Pancreas (tissue), 10 donors: ENCODE results near the gene NHSL1. TPM values are rescaled to one million over a fixed set of nuclear protein-coding genes. Genes with fewer than 3 reads are reported as not detected.

Experiments used
- ATAC-seq, 4 donors: fragments of 200-7000 bp; cut with Tn5 transposase; one replicate each; pipeline versions ENCODE4 v1.8.0 to v1.9.1; 2020; ENCODE audit warnings: mild to moderate bottlenecking in 4 of 4, moderate library complexity in 4 of 4
- DNase-seq, 6 donors: peaks; one replicate each; pipeline ENCODE4 v3.0.0-alpha.2; 2020
- FAIRE-seq: peaks from 2 replicates; lab custom pipeline; 2012; peaks lifted over from hg19 to GRCh38; lab: Jason Lieb, UNC
- H3K27ac ChIP-seq, 4 donors: fragments of 200-600 bp; sonication (generic); 1 replicate in 3 of 4; 2 replicates in 1 of 4; pipeline versions ENCODE4 v1.5.0 to v1.8.0; 2020
- H3K27me3 ChIP-seq, 4 donors: fragments of 200-600 bp; one replicate each; pipeline ENCODE4 v1.8.0; 2021
- H3K36me3 ChIP-seq, 3 donors: fragments of 200-600 bp; sonication (generic) in 1 of 3; one replicate each; pipeline versions ENCODE4 v1.5.0 to v1.8.0; 2020 to 2021
- H3K4me1 ChIP-seq, 3 donors: fragments of 200-600 bp; one replicate each; pipeline ENCODE4 v1.8.0; 2021
- H3K4me3 ChIP-seq, 4 donors: fragments of 200-600 bp; sonication (generic) in 2 of 4; one replicate each; pipeline versions ENCODE4 v1.5.0 to v1.8.0; 2020 to 2021
- H3K9me3 ChIP-seq, 4 donors: fragments of 200-600 bp; one replicate each; pipeline ENCODE4 v1.8.0; 2021
- CTCF ChIP-seq, 4 donors: fragments of 200-600 bp; sonication (generic) in 3 of 4; IDR thresholded peaks; one replicate each; pipeline versions ENCODE4 v1.5.0 to v1.8.0; 2021; ENCODE audit warnings: antibody characterized with exemption in 4 of 4
- intact Hi-C, 3 donors: fragments of 100-400 bp; cut with DNase I; formaldehyde crosslinking; loops; one replicate each; pipeline versions ENCODE4 v1.11.1 to v1.14.2; 2022
- microRNA-seq, 2 donors: library from miRNA; unstranded; fragments of <30 nt; microRNA quantifications; one replicate each; pipeline versions ENCODE4 to v1.1.0, GENCODE V29; 2019 to 2020
- polyA plus RNA-seq, 2 donors: library from polyadenylated mRNA; stranded (reverse); fragments of 200-250 nt; gene quantifications; one replicate each; pipeline ENCODE4 v1.2.3, GENCODE V29; 2013
- total RNA-seq, 6 donors: library from RNA; stranded (reverse); fragmentation: NEBNext Ultra II Directional in 4 of 6; extraction: Animal tissue kit (Norgen Biotek cat#: 25700) in 4 of 6; gene quantifications; one replicate each; pipeline versions ENCODE4 v1.2.1 to v1.2.4, GENCODE V29; 2021 to 2023
- donor health status: healthy with polysubstance abuse.
- donor health status: DM: no; HTN: no; CAD: no; lungs with moderate emphysema.
- donor health status: DM: no; HTN: no; CAD: no.
- donor health status: control.
- donor health status: control.
- donor health status: Bipolar disorder and iron deficiency.
- donor health status: DM: yes; HTN: yes; CAD: no.
- donor health status: DM: no; HTN: no; CAD: no.
- donor health status: DM: no; HTN: no; CAD: no.
- donor health status: DM: yes; HTN: yes; CAD: no.

NHSL1 gene
- total and polyA plus RNA-seq, 8 donors = 3.5 to 16.3 (median 8.9) TPM

- H3K4me3 ChIP-seq = no peak overlapping the region
- no peak for DNase-seq
- no peak for FAIRE-seq
- no peaks in the 10 kb centered on the region for H3K27me3 ChIP-seq
- H3K9me3 ChIP-seq = no peaks in the 10 kb centered on the region
- no peaks in the 10 kb centered on the region for H3K36me3 ChIP-seq
- TF ChIP-seq CTCF (IDR thresholded peaks at IDR 0.05) = no peak
- no peak for ATAC-seq
- peaks cover 3 to 15% (median 5%) of the 10 kb centered on the region in 3 donors for H3K4me1 ChIP-seq
- intact Hi-C loops = no loop called here
- H3K27ac ChIP-seq = no peak overlapping the region
Measured at GRCh38 chr6:138374230-138374629, 125.1 kb downstream of the NHSL1 start.

- Histone ChIP-seq H3K4me3 (no peak overlapping the region), H3K27ac (no peak overlapping the region), H3K36me3 (no peaks in the 10 kb centered on the region), H3K9me3 (no peaks in the 10 kb centered on the region), H3K4me1 (peaks cover 3 to 10% (median 5%) of the 10 kb centered on the region in 3 donors), H3K27me3 (no peaks in the 10 kb centered on the region)
- FAIRE-seq = no peak
- no peak for DNase-seq
- no peak for TF ChIP-seq CTCF (IDR thresholded peaks at IDR 0.05)
- no peak for ATAC-seq
- intact Hi-C loops = no loop called here
Measured at GRCh38 chr6:138372711-138373463, 126.4 kb downstream of the NHSL1 start.

Small RNA genes lying within 50 kb of the gene (microRNA-seq; reads per million reads assigned to microRNA genes)
- 0.39 to 1.8 reads per million in 2 donors for gene MIR3145

Other genes with a start within 250 kb of the NHSL1 start
- gene SMIM28, start 121.6 kb downstream of the NHSL1 start, total RNA-seq = not detected
- not detected for gene SMIM28, start 121.6 kb downstream of the NHSL1 start, polyA plus RNA-seq
- 10 to 100 TPM; 26.5 to 34.0 (median 30.7) TPM for gene HEBP2, start 95.3 kb downstream of the NHSL1 start, total RNA-seq
- gene HEBP2, start 95.3 kb downstream of the NHSL1 start, polyA plus RNA-seq = 10 to 100 TPM; 10.7 to 18.8 TPM